GM19328 (cell line): Measurements from ENCODE around the gene VRK1.
"Not testable (repeated sequence)": the region's sequence is repeated elsewhere in the genome, so short reads cannot be mapped to it uniquely, and the experiment has no call there.

Source experiments
- ATAC-seq: cut with Tn5 transposase; IDR thresholded peaks from one replicate; pipeline ENCODE4 v1.9.1; 2021; ENCODE audit warnings: mild to moderate bottlenecking, moderate library complexity; ENCODE audit not compliant: unreplicated experiment

VRK1 gene

DNA sequence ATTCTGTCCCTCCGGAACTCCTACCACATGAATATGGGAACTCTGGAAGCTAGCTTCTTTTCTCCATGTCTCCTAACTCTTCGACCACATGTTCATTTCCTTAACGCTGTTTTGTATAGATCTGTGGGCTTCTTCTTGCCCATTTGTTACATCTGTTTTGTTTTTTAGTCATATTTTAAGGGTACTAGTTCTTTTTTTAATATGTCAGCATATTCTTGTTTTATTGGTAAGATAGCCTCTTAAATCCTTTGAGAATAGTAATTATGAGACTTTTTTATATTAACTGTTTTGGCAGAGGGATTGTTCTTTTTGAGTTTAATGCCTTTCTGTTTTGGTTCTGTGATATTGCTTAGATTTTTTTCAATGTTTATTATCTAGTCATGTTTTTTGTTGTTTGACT, 70.5 kb downstream of the VRK1 start:
- no peak for ATAC-seq

GRCh38 chr14:96874127-96874526, 76.9 kb downstream of the VRK1 start:
- no peak for ATAC-seq

DNA sequence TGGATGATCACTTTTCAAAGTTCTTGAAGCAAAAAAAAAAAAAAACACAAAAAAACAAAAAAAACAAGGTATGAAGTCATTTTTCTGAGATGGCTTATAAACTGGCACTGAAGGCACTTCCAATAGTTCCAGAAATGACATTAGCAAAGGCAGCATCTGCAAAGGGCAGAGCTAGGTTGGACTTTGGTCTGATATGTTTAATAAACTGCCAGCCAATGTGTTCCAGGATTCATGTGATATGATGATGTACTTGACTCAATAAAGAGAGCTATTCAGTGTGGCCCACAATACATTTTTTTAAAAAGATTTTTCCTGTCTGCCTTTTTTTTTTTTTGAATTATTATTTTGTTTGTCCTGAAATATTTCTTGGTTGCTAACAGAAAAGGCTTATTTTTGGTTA, 79.6 kb downstream of the VRK1 start:
- ATAC-seq: no peak

DNA sequence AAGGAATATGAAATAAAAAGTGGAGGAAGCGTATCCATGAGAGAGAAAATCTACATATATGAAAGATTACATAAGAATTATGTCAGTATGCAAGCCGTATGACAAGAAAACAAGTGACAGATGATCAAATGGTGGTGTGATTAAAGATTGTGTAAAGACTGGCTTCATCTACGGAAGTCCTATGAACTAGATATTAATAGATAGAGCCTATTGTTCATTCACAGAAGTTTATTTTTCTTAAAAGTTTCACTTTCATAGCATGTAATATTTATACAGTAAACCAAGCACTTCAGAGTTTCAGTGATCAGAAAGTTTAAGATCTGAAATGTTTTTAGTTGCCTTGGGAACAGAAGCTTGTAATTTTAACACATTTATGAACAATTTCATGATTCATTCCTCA, 84.5 kb downstream of the VRK1 start:
- no peak for ATAC-seq

GRCh38 chr14:96883974-96884373, 86.8 kb downstream of the VRK1 start:
- ATAC-seq: not testable (repeated sequence)

GRCh38 chr14:96888158-96888557, 91.0 kb downstream of the VRK1 start:
- ATAC-seq: peak; percentile 71

DNA sequence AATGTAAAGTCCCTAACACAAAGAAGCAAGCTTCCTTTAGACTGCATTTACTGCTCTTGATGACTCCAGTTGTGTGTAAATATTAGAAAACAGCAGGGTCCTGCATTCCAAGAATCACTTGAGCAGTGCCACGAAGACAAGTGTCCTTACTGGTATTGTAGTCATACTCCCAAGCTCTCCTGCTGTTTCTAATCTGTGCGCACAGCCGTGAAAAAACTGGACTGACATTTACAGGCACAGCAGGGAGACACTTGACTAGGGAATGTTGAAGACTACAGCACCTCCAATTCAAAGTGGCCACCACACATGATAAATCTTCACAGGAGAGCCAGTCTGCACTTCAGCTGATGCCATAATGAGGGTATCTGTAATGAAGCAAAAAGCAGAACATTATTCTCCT, 91.4 kb downstream of the VRK1 start:
- ATAC-seq: peak; percentile 22

GRCh38 chr14:96889091-96889490, 91.9 kb downstream of the VRK1 start:
- no peak for ATAC-seq

DNA sequence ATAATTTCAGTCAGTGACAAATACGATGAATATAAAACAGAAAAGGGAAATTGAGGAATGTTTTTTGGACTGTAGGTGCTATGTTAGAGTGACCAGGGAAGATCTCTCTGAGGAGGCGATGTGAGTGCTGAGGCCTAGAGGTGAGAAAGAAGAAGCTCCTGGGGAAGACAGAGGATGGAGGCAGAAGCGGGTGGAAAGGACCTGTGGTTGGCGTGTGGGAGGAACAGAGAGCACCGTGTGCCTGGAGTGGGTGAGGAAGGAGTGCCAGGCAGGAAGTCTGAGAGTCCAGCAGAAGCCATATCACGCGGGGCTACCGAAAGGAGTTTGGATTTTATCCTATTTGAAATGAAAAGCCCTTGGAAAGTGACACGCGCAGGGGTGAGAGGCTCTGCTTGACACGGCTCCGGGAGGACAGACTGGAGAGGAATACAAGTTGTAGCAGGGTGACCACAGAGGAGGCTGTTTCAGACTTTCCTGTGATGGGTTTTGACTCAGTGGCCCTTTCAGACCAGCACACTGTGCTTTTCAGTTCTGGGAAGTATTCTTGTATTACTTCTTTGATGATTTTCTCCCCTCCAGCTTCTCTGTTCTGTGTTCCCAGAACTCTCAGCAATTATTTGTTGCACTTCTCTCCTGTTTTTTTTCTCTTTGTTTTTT, 96.9 kb downstream of the VRK1 start:
- ATAC-seq: no peak

- ATAC-seq: no peak
Measured at GRCh38 chr14:96894966-96895365, 97.8 kb downstream of the VRK1 start.

GRCh38 chr14:96895658-96896271, 98.6 kb downstream of the VRK1 start:
- ATAC-seq: no peak

DNA sequence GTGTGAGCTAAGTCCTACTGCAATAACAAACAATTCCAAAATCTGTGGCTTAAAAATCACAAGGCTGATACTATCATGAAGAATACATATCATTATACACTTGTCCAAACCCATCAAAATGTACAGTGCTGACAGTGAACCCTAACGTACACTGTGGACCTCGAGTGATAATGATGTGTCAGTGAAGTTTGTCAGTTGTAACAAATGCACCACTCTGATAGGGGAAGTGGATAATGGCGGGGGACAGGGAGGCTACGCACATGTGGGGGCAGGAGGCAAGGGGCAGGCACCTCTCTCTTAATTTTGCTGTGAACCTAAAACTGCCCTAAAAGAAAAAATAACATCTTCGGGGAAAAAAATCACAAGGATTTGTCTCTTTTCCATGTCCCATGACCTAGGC, 100.0 kb downstream of the VRK1 start:
- no peak for ATAC-seq

DNA sequence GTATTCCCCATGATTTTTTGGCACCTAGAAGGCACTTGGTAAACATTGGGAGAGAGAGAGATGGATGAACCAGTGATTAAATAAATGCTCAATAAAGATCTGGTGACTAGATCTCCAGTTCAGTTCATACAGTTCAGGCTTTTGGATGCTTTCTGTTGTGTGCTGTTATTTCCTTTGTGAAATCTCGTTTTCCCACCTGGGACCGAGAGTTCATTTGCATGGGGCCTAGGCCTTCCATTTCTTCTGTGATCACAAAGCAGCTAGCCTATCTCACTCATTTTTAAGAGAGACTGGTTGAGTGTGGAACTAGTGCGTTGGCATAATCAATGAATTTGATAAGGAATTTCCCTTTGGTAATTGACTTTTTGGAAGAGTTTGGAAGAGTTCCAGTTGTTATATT, 104.0 kb downstream of the VRK1 start:
- ATAC-seq: peak; percentile 70

DNA sequence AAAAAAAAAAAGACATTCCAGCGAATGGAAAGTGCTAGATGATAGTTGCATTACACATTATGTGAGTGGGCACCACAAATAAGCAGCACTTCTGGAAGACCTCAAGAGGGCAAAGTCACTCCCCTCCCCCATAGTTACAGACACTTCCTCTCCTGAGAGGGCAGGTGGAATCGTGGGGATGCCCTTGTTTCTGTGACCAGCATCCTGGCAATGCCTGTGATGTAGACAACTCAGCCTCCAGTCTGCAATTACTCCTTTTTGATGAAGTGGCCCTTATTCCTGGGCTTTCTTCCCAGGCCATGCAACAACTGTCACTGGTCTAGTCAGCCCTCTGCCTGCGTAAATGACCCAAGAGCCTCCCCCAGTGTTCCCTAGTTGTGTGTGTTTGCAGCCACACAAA, 104.8 kb downstream of the VRK1 start:
- ATAC-seq: no peak

DNA sequence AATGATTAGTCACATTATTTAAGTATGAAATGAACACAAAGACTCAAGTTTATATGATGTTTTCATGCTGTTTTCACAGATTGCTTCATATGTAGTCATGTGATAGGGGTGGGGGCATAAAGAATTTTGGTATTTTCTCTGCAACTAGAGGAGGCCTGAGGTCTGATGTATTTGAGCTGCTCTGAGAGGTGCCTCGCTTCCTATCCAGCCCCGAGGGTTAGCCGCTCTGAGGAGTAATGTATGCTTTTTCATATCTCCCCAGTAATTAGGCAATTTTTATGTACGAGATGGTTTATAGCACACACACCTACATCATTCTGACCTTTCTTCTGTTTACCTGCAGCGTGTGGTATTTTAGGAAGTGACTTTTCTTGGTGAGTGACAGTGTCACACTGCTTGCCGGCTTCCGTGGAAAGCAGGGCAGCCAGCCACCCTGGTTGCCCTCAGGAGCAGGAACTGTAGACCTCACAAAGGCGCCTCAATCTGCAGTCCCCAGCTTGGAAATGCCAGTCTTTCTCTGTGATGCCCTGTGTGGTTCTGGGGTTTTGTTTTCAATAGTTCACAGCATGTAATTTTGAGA, 106.4 kb downstream of the VRK1 start:
- no peak for ATAC-seq

- no peak for ATAC-seq
Measured at GRCh38 chr14:96904201-96904600, 107.0 kb downstream of the VRK1 start.

DNA sequence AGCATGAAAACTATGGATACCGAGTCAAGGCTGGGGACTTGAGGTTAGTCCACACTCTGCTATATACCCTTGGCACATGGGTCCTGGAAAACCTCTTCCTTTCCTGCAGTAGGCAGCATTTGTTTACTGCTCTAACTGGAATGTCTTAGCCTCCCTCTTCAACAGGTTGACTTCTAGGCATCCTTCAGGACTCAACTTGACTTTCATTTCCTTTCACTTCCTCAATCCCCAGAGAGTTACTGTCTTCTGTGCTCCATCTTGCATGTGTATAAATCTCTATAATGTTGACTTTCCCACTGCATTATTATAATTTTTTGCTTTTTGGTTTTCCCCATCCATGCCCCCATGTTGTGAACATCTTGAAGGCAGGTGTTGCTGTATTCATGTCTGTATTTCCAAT, 107.9 kb downstream of the VRK1 start:
- no peak for ATAC-seq

DNA sequence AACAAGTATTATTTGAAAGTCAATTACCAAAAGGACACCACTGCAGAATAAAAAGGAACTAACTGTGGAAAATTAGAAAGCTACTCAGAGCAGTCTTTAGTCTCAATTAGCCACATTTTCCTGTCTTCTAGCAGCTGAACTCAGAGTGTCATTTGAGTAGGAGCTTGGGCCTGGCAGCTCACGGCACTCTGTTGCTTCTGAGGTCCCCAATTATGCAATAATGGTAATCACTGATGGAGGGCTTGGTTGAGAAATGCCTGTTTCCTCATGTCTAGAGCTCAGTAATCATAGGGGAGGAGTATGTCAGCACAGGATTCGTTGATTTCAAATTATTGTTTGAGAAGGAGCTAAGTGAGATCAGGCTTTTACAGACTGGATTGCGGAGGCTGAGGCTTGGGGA, 108.6 kb downstream of the VRK1 start:
- no peak for ATAC-seq

GRCh38 chr14:96906434-96906833, 109.3 kb downstream of the VRK1 start:
- ATAC-seq: no peak

GRCh38 chr14:96909841-96910364, 112.7 kb downstream of the VRK1 start:
- no peak for ATAC-seq

GRCh38 chr14:96911499-96912149, 114.4 kb downstream of the VRK1 start:
- no peak for ATAC-seq

DNA sequence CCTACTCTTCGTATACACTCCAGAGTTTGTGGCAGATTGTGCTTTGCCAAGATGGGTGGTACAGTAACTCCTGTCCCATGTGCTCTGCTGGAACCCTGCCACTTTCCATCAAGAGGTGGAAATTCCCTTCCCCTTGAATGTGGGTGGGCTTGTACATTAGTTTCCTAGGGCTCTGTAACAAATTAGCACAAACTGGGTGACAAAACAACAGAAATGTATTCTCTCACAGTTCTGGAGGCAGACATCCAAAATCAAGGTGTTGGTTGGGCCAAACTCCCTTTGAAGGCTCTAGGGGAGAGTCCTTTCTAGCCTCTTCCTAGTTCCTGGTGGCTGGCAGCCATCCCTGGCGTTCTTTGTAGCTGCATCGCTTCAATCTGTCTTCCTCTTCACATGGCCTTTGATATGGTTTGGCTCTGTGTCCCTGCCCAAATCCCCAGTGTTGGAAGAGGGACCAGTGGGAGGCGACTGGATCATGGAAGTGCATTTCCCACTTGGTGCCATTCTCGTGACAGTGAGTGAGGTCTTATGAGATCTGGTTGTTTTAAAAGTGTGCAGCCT, 117.5 kb downstream of the VRK1 start:
- ATAC-seq: no peak
